Measurements from ENCODE around the gene TM9SF1.

GRCh38 chr14:24187539-24187915 is 7.7 kb downstream of the TM9SF1 start:
- no peak for TF ChIP-seq CSDC2 (CRISPR knock-in tag; IDR thresholded peaks at IDR 0.05)
- no peak for TF ChIP-seq ZFP30 (CRISPR knock-in tag; IDR thresholded peaks at IDR 0.05)
- TF ChIP-seq RARB (CRISPR knock-in tag; IDR thresholded peaks at IDR 0.05): no peak
